ENCODE data around the gene CSH1. TPM values are rescaled to one million over a fixed set of nuclear protein-coding genes. Genes with fewer than 3 reads are reported as not detected.
A peak's percentile ranks its signal among the peaks of the same experiment; 100 is the strongest.
"Not testable (repeated sequence)": the region's sequence is repeated elsewhere in the genome, so short reads cannot be mapped to it uniquely, and the experiment has no call there.

Gene CSH1
- total RNA-seq, 1 donor from 2014 or later, result not detected

- Mint-ChIP-seq H3K4me3 (no peak overlapping the region), H3K4me1 (peaks cover 11% of the 10 kb centered on the region), H3K27me3 (ENCODE audit: insufficient read depth, low read depth) (peaks cover 13% of the 10 kb centered on the region), H3K27ac (no peak overlapping the region), H3K36me3 (no peaks in the 10 kb centered on the region), H3K9me3 (no peaks in the 10 kb centered on the region)
- TF ChIP-seq CTCF (IDR thresholded peaks at IDR 0.05) (peak; percentile 40), EZH2 (IDR thresholded peaks at IDR 0.05) (no peak)
- peak; percentile 62 for DNase-seq (ENCODE audit: low spot score)
- peaks cover 4% of the 10 kb centered on the region for H3K27me3 ChIP-seq
- no peaks in the 10 kb centered on the region for H3K9me3 ChIP-seq (ENCODE audit: low read depth)
- H3K4me3 ChIP-seq, result no peak overlapping the region
- no peaks in the 10 kb centered on the region for H3K36me3 ChIP-seq
- H3K9ac ChIP-seq, result no peak overlapping the region
- no peaks in the 10 kb centered on the region for H3K4me1 ChIP-seq
- peak overlapping the region; percentile 85 for H2AFZ ChIP-seq (replicated peaks)
- H4K20me1 ChIP-seq (ENCODE audit: low read depth), result no peaks in the 10 kb centered on the region
- peak overlapping the region; percentile 49 for H3K4me2 ChIP-seq
- no peaks in the 10 kb centered on the region for H3K79me2 ChIP-seq (ENCODE audit: low read depth)
- H3K27ac ChIP-seq, result no peak overlapping the region
- peaks cover 6% of the 10 kb centered on the region for H3F3A ChIP-seq (ENCODE audit: low read depth)
Measured at GRCh38 chr17:63918305-63918704, 21.9 kb upstream of the CSH1 start.

- no peak overlapping the region for H3K4me3 Mint-ChIP-seq
- Histone ChIP-seq H4K20me1 (ENCODE audit: low read depth) (no peaks in the 10 kb centered on the region), H3K4me2 (peak overlapping the region; percentile 49), H3K4me1 (no peaks in the 10 kb centered on the region), H3K9ac (no peak overlapping the region), H3K27me3 (peaks cover 4% of the 10 kb centered on the region), H3K36me3 (no peaks in the 10 kb centered on the region), H3K79me2 (ENCODE audit: low read depth) (no peaks in the 10 kb centered on the region), H2AFZ (replicated peaks) (peak overlapping the region; percentile 85), H3F3A (ENCODE audit: low read depth) (peaks cover 6% of the 10 kb centered on the region), H3K27ac (no peak overlapping the region), H3K4me3 (no peak overlapping the region), H3K9me3 (ENCODE audit: low read depth) (no peaks in the 10 kb centered on the region)
- H3K4me1 Mint-ChIP-seq, result peaks cover 11% of the 10 kb centered on the region
- H3K27ac Mint-ChIP-seq, result no peak overlapping the region
- H3K36me3 Mint-ChIP-seq, result no peaks in the 10 kb centered on the region
- DNase-seq (ENCODE audit: low spot score), result no peak
- peaks cover 13% of the 10 kb centered on the region for H3K27me3 Mint-ChIP-seq (ENCODE audit: insufficient read depth, low read depth)
- no peak for TF ChIP-seq EZH2phosphoT487 (IDR thresholded peaks at IDR 0.05)
- no peak for TF ChIP-seq EZH2 (IDR thresholded peaks at IDR 0.05)
- no peak for TF ChIP-seq CTCF (IDR thresholded peaks at IDR 0.05)
- H3K9me3 Mint-ChIP-seq, result no peaks in the 10 kb centered on the region
Measured at GRCh38 chr17:63917646-63918045, 21.3 kb upstream of the CSH1 start.

GRCh38 chr17:63917206-63917605 is 20.8 kb upstream of the CSH1 start:
- H3K4me1 ChIP-seq; H3K9me3 Mint-ChIP-seq; H3K4me2 ChIP-seq; H3K79me2 ChIP-seq (ENCODE audit: low read depth); H3K27ac Mint-ChIP-seq; H3K27ac ChIP-seq; DNase-seq (ENCODE audit: low spot score); H3K4me1 Mint-ChIP-seq; H3K36me3 ChIP-seq; H3F3A ChIP-seq (ENCODE audit: low read depth); H3K27me3 ChIP-seq; H3K36me3 Mint-ChIP-seq; H3K9ac ChIP-seq; H3K9me3 ChIP-seq (ENCODE audit: low read depth); H3K4me3 Mint-ChIP-seq; H4K20me1 ChIP-seq (ENCODE audit: low read depth); H3K4me3 ChIP-seq: not testable (repeated sequence)
- H2AFZ ChIP-seq (replicated peaks), result peak overlapping the region; percentile 85
- H3K27me3 Mint-ChIP-seq (ENCODE audit: insufficient read depth, low read depth), result peaks cover 12% of the 10 kb centered on the region

- Mint-ChIP-seq H3K27ac (no peak overlapping the region), H3K4me1 (peaks cover 9% of the 10 kb centered on the region), H3K9me3 (no peaks in the 10 kb centered on the region), H3K4me3 (no peak overlapping the region), H3K36me3 (no peaks in the 10 kb centered on the region), H3K27me3 (ENCODE audit: insufficient read depth, low read depth) (peaks cover 10% of the 10 kb centered on the region)
- Histone ChIP-seq H2AFZ (replicated peaks) (no peak overlapping the region), H3K4me2 (no peak overlapping the region), H3K4me3 (no peak overlapping the region), H3K79me2 (ENCODE audit: low read depth) (no peaks in the 10 kb centered on the region), H3K9me3 (ENCODE audit: low read depth) (no peaks in the 10 kb centered on the region), H3K9ac (no peak overlapping the region), H3K36me3 (no peaks in the 10 kb centered on the region), H3K4me1 (no peaks in the 10 kb centered on the region), H3K27me3 (peaks cover 4% of the 10 kb centered on the region), H3F3A (ENCODE audit: low read depth) (peaks cover 6% of the 10 kb centered on the region), H4K20me1 (ENCODE audit: low read depth) (no peaks in the 10 kb centered on the region), H3K27ac (no peak overlapping the region)
- no peak for TF ChIP-seq CTCF (IDR thresholded peaks at IDR 0.05)
- no peak for TF ChIP-seq EZH2 (IDR thresholded peaks at IDR 0.05)
- DNase-seq (ENCODE audit: low spot score), result no peak
Measured at GRCh38 chr17:63916566-63917185, 20.3 kb upstream of the CSH1 start.

- not testable (repeated sequence) for H3K4me3 Mint-ChIP-seq; H3K27me3 Mint-ChIP-seq (ENCODE audit: insufficient read depth, low read depth); H3K4me2 ChIP-seq
Measured at GRCh38 chr17:63915753-63916152, 19.4 kb upstream of the CSH1 start.

More at GRCh38 chr17:63915753-63916152, 19.4 kb upstream of the CSH1 start:
- H3F3A ChIP-seq (ENCODE audit: low read depth); H3K4me1 ChIP-seq; H3K9me3 Mint-ChIP-seq; H2AFZ ChIP-seq (replicated peaks); H3K4me1 Mint-ChIP-seq; H3K27ac ChIP-seq; H3K36me3 ChIP-seq; H4K20me1 ChIP-seq (ENCODE audit: low read depth); H3K27me3 ChIP-seq; H3K36me3 Mint-ChIP-seq; H3K27ac Mint-ChIP-seq; H3K4me3 ChIP-seq; H3K9ac ChIP-seq; H3K9me3 ChIP-seq (ENCODE audit: low read depth); H3K79me2 ChIP-seq (ENCODE audit: low read depth); DNase-seq (ENCODE audit: low spot score): not testable (repeated sequence)

Measured in neural progenitor cell (in vitro differentiated cells).